ENCODE measurements around the gene COG7. TPM values are rescaled to one million over a fixed set of nuclear protein-coding genes. Genes with fewer than 3 reads are reported as not detected.
A peak's percentile ranks its signal among the peaks of the same experiment; 100 is the strongest.

The COG7 gene
- total RNA-seq, 1 experiment from 2014 or later, result 17.9 TPM

GRCh38 chr16:23388786-23389185, 64.2 kb downstream of the COG7 start:
- H3K23ac ChIP-seq (ENCODE audit: insufficient read length, low read depth, low read length), result no peak overlapping the region
- no peak overlapping the region for H3K4me3 Mint-ChIP-seq
- H3K56ac ChIP-seq (ENCODE audit: insufficient read length, low read depth, low read length), result no peak overlapping the region
- H3K27me3 Mint-ChIP-seq (ENCODE audit: low read depth), result no peaks in the 10 kb centered on the region
- H3K4me2 ChIP-seq (ENCODE audit: insufficient read depth, insufficient read length, low read length), result no peak overlapping the region
- no peak overlapping the region for H4K8ac ChIP-seq (replicated peaks; ENCODE audit: insufficient read length, low read depth, low read length)
- peak overlapping the region in 2 of 3 experiments; percentile 67 to 71; a peak in 2 of 7 replicates for H3K27ac Mint-ChIP-seq
- no peak overlapping the region for H4K91ac ChIP-seq (ENCODE audit: insufficient read length, low read depth, low read length)
- no CpG with 5 or more reads among the region's 15 CpGs for WGBS (ENCODE audit: extremely low coverage, insufficient read length, low lambda C conversion rate)
- no peak overlapping the region for H2BK15ac ChIP-seq (ENCODE audit: low read depth, low read length)
- no peak overlapping the region for H3T11ph ChIP-seq (ENCODE audit: low read length)
- no peaks in the 10 kb centered on the region for H4K20me1 ChIP-seq (ENCODE audit: control insufficient read depth, insufficient read depth, insufficient read length)
- peaks cover 13 to 49% (median 32%) of the 10 kb centered on the region in 3 experiments; a peak in 6 of 7 replicates for H3K36me3 Mint-ChIP-seq (ENCODE audit: insufficient read depth in 1 of 3, low read depth in 3 of 3)
- no peaks in the 10 kb centered on the region for H3K79me2 ChIP-seq (ENCODE audit: insufficient read depth, low read length)
- H3K9me3 Mint-ChIP-seq, result no peaks in the 10 kb centered on the region
- H3K14ac ChIP-seq (ENCODE audit: insufficient read depth, low read length), result no peak overlapping the region
- H3K79me1 ChIP-seq (ENCODE audit: insufficient read depth, low read depth, low read length, poor library complexity, severe bottlenecking), result no peaks in the 10 kb centered on the region
- H2BK12ac ChIP-seq (ENCODE audit: insufficient read length, low read depth, low read length), result no peak overlapping the region
- no peaks in the 10 kb centered on the region for H3K23me2 ChIP-seq (ENCODE audit: insufficient read length, low read depth, low read length, poor library complexity, severe bottlenecking)
- no peak for DNase-seq
- no peak overlapping the region for H3K4ac ChIP-seq (ENCODE audit: low read depth, low read length)
- no peak overlapping the region for H2AK5ac ChIP-seq (ENCODE audit: insufficient read length, low read length)
- H4K5ac ChIP-seq (ENCODE audit: insufficient read length, low read depth, low read length), result no peak overlapping the region
- no peak overlapping the region for H3K9ac ChIP-seq (ENCODE audit: extremely low read depth, insufficient read length, low read length)
- H2AFZ ChIP-seq (ENCODE audit: low read length), result no peak overlapping the region
- peaks cover 5% of the 10 kb centered on the region in 2 experiments; a peak in 2 of 4 replicates for H3K4me1 Mint-ChIP-seq
- no peak overlapping the region for H2BK20ac ChIP-seq (ENCODE audit: low read depth, low read length, poor library complexity, severe bottlenecking)
- no peaks in the 10 kb centered on the region for H3K4me1 ChIP-seq (ENCODE audit: insufficient read depth, low read length)
- no peak overlapping the region for H3K27ac ChIP-seq (ENCODE audit: insufficient read length, low read depth, low read length)
- H2BK5ac ChIP-seq (ENCODE audit: insufficient read length, low read length), result no peak overlapping the region
- no peak for TF ChIP-seq CTCF (conservative IDR thresholded peaks at IDR 0.05)
- H2BK120ac ChIP-seq (ENCODE audit: low read depth, low read length, poor library complexity, severe bottlenecking), result no peak overlapping the region
- H3K9me3 ChIP-seq (ENCODE audit: control insufficient read depth, low read depth, low read length), result no peaks in the 10 kb centered on the region
- no peak overlapping the region for H3K18ac ChIP-seq (ENCODE audit: insufficient read length, low read depth, low read length)
- H3K27me3 ChIP-seq (ENCODE audit: insufficient read depth, low read length), result no peaks in the 10 kb centered on the region

Data from H9 (cell line).